H1 (cell line): Measurements from ENCODE around the gene PDE9A. TPM values are rescaled to one million over a fixed set of nuclear protein-coding genes. Genes with fewer than 3 reads are reported as not detected.

ENCODE experiments used
- CTCF ChIA-PET: fragments of 300-600 bp; sonication (Branson Sonifier 250); formaldehyde crosslinking; loops from one replicate; lab custom pipeline; 2021; ENCODE audit not compliant: partially characterized antibody; lab: Charles Lee
- POLR2A ChIA-PET: fragments of 300-600 bp; sonication (Branson Sonifier 250); formaldehyde crosslinking; loops from one replicate; lab custom pipeline; 2021; ENCODE audit warnings: inconsistent platforms; ENCODE audit not compliant: partially characterized antibody; lab: Charles Lee
- DNase-seq, 2 experiments: peaks; one replicate each; pipeline versions ENCODE4 v3.0.0 to v3.0.0-alpha.2; 2010 to 2022; ENCODE audit warnings: low spot score in 2 of 2, low read depth in 1 of 2, mixed read lengths in 1 of 2
- FAIRE-seq: peaks from 2 replicates; lab custom pipeline; 2011; peaks lifted over from hg19 to GRCh38; lab: Jason Lieb, UNC
- H2AFZ ChIP-seq: 2 replicates; pipeline ENCODE4 v1.8.1; 2012; ENCODE audit warnings: low read length, inconsistent platforms
- H2AK5ac ChIP-seq: 2 replicates; pipeline ENCODE4 v1.6.1; 2013; ENCODE audit warnings: low read depth, low read length
- H2BK120ac ChIP-seq: replicated peaks from 2 replicates; pipeline ENCODE3; 2013; ENCODE audit warnings: low read depth, low read length, inconsistent platforms
- H2BK12ac ChIP-seq: 2 replicates; pipeline ENCODE4 v1.6.1; 2013; ENCODE audit warnings: low read depth, low read length
- H2BK15ac ChIP-seq: 2 replicates; pipeline ENCODE4 v1.6.1; 2013; ENCODE audit warnings: low read length
- H2BK20ac ChIP-seq: 2 replicates; pipeline ENCODE4 v1.6.1; 2013; ENCODE audit warnings: low read length
- H2BK5ac ChIP-seq: 2 replicates; pipeline ENCODE4 v1.6.1; 2013; ENCODE audit warnings: low read depth, low read length
- H3K14ac ChIP-seq: 2 replicates; pipeline ENCODE4 v1.6.1; 2013; ENCODE audit warnings: inconsistent platforms; ENCODE audit not compliant: insufficient read length
- H3K18ac ChIP-seq: 2 replicates; pipeline ENCODE4 v1.6.1; 2013; ENCODE audit warnings: low read length; ENCODE audit errors: extremely low read depth
- H3K23ac ChIP-seq: 2 replicates; pipeline ENCODE4 v1.6.1; 2013; ENCODE audit warnings: inconsistent platforms; ENCODE audit not compliant: insufficient read length
- H3K23me2 ChIP-seq: 2 replicates; pipeline ENCODE4 v1.6.1; 2013; ENCODE audit warnings: low read depth, low read length
- H3K27ac ChIP-seq: 2 replicates; pipeline ENCODE4 v1.6.1; 2011; ENCODE audit warnings: low read depth, low read length, inconsistent platforms
- H3K27me3 ChIP-seq, 4 experiments: replicated peaks in 1 of 4; 1 replicate in 1 of 4; 2 replicates in 3 of 4; pipeline versions ENCODE4 v1.6.1 to v1.8.1; 2011 to 2013; ENCODE audit warnings: low read length in 3 of 4, mild to moderate bottlenecking in 3 of 4, inconsistent platforms in 2 of 4, mixed read lengths in 2 of 4, moderate library complexity in 1 of 4; ENCODE audit not compliant: control insufficient read depth in 3 of 4, insufficient read depth in 3 of 4; ENCODE audit errors: extremely low read depth in 1 of 4
- H3K36me3 ChIP-seq, 4 experiments: 2 replicates each; pipeline versions ENCODE4 v1.6.1 to v1.8.1; 2011 to 2013; ENCODE audit warnings: mild to moderate bottlenecking in 4 of 4, low read length in 3 of 4, moderate library complexity in 2 of 4, control low read depth in 1 of 4, inconsistent platforms in 1 of 4; ENCODE audit not compliant: insufficient read depth in 4 of 4, control insufficient read depth in 2 of 4
- H3K4ac ChIP-seq: replicated peaks from 2 replicates; pipeline ENCODE3; 2013; ENCODE audit warnings: low read length, low read depth, mixed read lengths, inconsistent platforms; ENCODE audit not compliant: insufficient read length
- H3K4me1 ChIP-seq, 4 experiments: replicated peaks in 1 of 4; 1 replicate in 1 of 4; 2 replicates in 3 of 4; pipeline versions ENCODE4 v1.6.1 to v1.8.1; 2011 to 2013; ENCODE audit warnings: low read length in 3 of 4, inconsistent platforms in 2 of 4, mixed read lengths in 1 of 4; ENCODE audit not compliant: insufficient read depth in 4 of 4, control insufficient read depth in 3 of 4
- H3K4me2 ChIP-seq, 2 experiments: 2 replicates each; pipeline versions ENCODE4 v1.6.1 to v1.8.1; 2011 to 2013; ENCODE audit warnings: low read depth in 2 of 2, low read length in 2 of 2, control low read depth in 1 of 2, inconsistent platforms in 1 of 2, mild to moderate bottlenecking in 1 of 2; ENCODE audit not compliant: insufficient read depth in 1 of 2
- H3K4me3 ChIP-seq, 4 experiments: fragments of 200-600, 300-600 bp in 1 of 4; sonication (generic), shearing (Covaris generic), sonication (Bioruptor Twin) in 1 of 4; 2 replicates each; pipeline versions ENCODE4 v1.5.1 to v1.8.1; 2011 to 2016; ENCODE audit warnings: low read length in 4 of 4, low read depth in 3 of 4, control low read depth in 2 of 4, inconsistent platforms in 2 of 4, mild to moderate bottlenecking in 2 of 4, mixed read lengths in 1 of 4, moderate library complexity in 1 of 4; ENCODE audit not compliant: insufficient read depth in 2 of 4; ENCODE audit errors: extremely low read depth in 1 of 4
- H3K56ac ChIP-seq: replicated peaks from 2 replicates; pipeline ENCODE3; 2013; ENCODE audit warnings: low read depth, mild to moderate bottlenecking, mixed read lengths, low read length, inconsistent platforms; ENCODE audit not compliant: insufficient read length
- H3K79me1 ChIP-seq: 2 replicates; pipeline ENCODE4 v1.6.1; 2013; ENCODE audit warnings: low read depth, low read length, control low read depth
- H3K79me2 ChIP-seq, 2 experiments: 2 replicates each; pipeline versions ENCODE4 v1.6.1 to v1.8.1; 2012 to 2013; ENCODE audit warnings: low read length in 2 of 2, mild to moderate bottlenecking in 2 of 2, inconsistent platforms in 1 of 2; ENCODE audit not compliant: insufficient read depth in 2 of 2, control insufficient read depth in 1 of 2
- H3K9ac ChIP-seq, 4 experiments: replicated peaks in 1 of 4; 1 replicate in 1 of 4; 2 replicates in 3 of 4; pipeline versions ENCODE4 v1.6.1 to v1.8.1; 2011 to 2013; ENCODE audit warnings: low read depth in 3 of 4, low read length in 3 of 4, control low read depth in 2 of 4, mild to moderate bottlenecking in 2 of 4, moderate library complexity in 2 of 4, inconsistent platforms in 1 of 4; ENCODE audit errors: extremely low read depth in 1 of 4
- H3K9me3 ChIP-seq, 2 experiments: 2 replicates each; pipeline versions ENCODE4 v1.6.1 to v1.8.1; 2012 to 2013; ENCODE audit warnings: mild to moderate bottlenecking in 2 of 2, moderate library complexity in 2 of 2, control low read depth in 1 of 2, inconsistent platforms in 1 of 2, low read depth in 1 of 2, low read length in 1 of 2, mixed read lengths in 1 of 2; ENCODE audit not compliant: insufficient read depth in 2 of 2
- H4K20me1 ChIP-seq, 2 experiments: replicated peaks in 1 of 2; 2 replicates each; pipeline versions ENCODE3 to v1.8.1; 2011 to 2013; ENCODE audit warnings: inconsistent platforms in 2 of 2, low read length in 2 of 2, mild to moderate bottlenecking in 1 of 2; ENCODE audit not compliant: insufficient read depth in 2 of 2, control insufficient read depth in 1 of 2
- H4K5ac ChIP-seq: 2 replicates; pipeline ENCODE4 v1.6.1; 2013; ENCODE audit warnings: low read length, low read depth, mixed read lengths, inconsistent platforms; ENCODE audit not compliant: insufficient read length
- H4K8ac ChIP-seq: 2 replicates; pipeline ENCODE4 v1.8.0; 2013; ENCODE audit warnings: mild to moderate bottlenecking, moderate library complexity, low read length, inconsistent platforms; ENCODE audit not compliant: insufficient read depth; ENCODE audit errors: extremely low read depth
- H4K91ac ChIP-seq: replicated peaks from 2 replicates; pipeline ENCODE3; 2013; ENCODE audit warnings: low read length, mixed read lengths, inconsistent platforms; ENCODE audit not compliant: insufficient read length
- CTCF ChIP-seq, 3 experiments: IDR thresholded peaks; 1 replicate in 2 of 3; 2 replicates in 1 of 3; pipeline versions ENCODE4 v1.5.1 to v1.6.1; 2011; ENCODE audit warnings: low read length in 3 of 3, mild to moderate bottlenecking in 3 of 3, inconsistent platforms in 2 of 3, low read depth in 1 of 3, moderate library complexity in 1 of 3; ENCODE audit not compliant: insufficient read depth in 1 of 3; ENCODE audit errors: control extremely low read depth in 1 of 3
- JUND ChIP-seq: IDR thresholded peaks from 2 replicates; pipeline ENCODE4 v1.6.1; 2011; ENCODE audit warnings: mild to moderate bottlenecking, improper control_type of control experiment, low read length
- KDM4A ChIP-seq: IDR thresholded peaks from one replicate; pipeline ENCODE4 v1.7.1; 2012; ENCODE audit warnings: low read depth, mild to moderate bottlenecking, moderate library complexity, low read length, inconsistent platforms; ENCODE audit not compliant: severe bottlenecking
- SAP30 ChIP-seq: fragments of 300-600 bp; sonication (generic); IDR thresholded peaks from 2 replicates; pipeline ENCODE4 v1.7.1; 2012; ENCODE audit warnings: low read length, moderate library complexity, mild to moderate bottlenecking, inconsistent platforms; ENCODE audit not compliant: insufficient read depth, insufficient replicate concordance
- SP4 ChIP-seq: IDR thresholded peaks from 2 replicates; pipeline ENCODE4 v1.6.1; 2012; ENCODE audit warnings: low read length, inconsistent platforms
- WGBS, 2 experiments: shearing (Covaris generic) in 1 of 2; methylation state at CpG; one replicate each; pipeline versions ENCODE4 v1.1.6 to v1.1.7; 2013 to 2015; ENCODE audit warnings: low lambda C conversion rate in 2 of 2, mixed read lengths in 2 of 2, inconsistent platforms in 1 of 2, low coverage in 1 of 2, missing lambda C conversion rate in 1 of 2; ENCODE audit not compliant: insufficient replicate concordance in 2 of 2, insufficient coverage in 1 of 2, insufficient read length in 1 of 2; ENCODE audit errors: extremely low coverage in 1 of 2, missing lambda C conversion rate in 1 of 2; 5-methylcytosine and 5-hydroxymethylcytosine counted together
- polyA plus RNA-seq, 7 experiments: library from polyadenylated mRNA; depleted of rRNA in 3 of 7; stranded (reverse) in 5 of 7; unstranded in 2 of 7; fragments of >200 nt in 5 of 7; fragments of 200-250 nt in 2 of 7; gene quantifications; 1 replicate in 5 of 7; 2 replicates in 1 of 7; 4 replicates in 1 of 7; pipeline versions ENCODE4 v1.2.1 to v1.2.3, GENCODE V29; 2011 to 2013; ENCODE audit warnings: missing spikeins in 2 of 7, mixed read lengths in 2 of 7
- total RNA-seq: library from RNA; stranded (reverse); fragmentation: NEBNext Ultra II Directional; extraction: Animal tissue kit (Norgen Biotek cat#: 25700); gene quantifications from 2 replicates; pipeline ENCODE4 v1.2.1, GENCODE V29; 2021

Gene PDE9A
- total and polyA plus RNA-seq, 2 of the 8 experiments (the other 6 are each of a cell fraction or from before 2014, with no cell fraction given): 39.2 to 45.9 TPM

- Histone ChIP-seq H3K9ac (no peak overlapping the region), H3K14ac (no peak overlapping the region), H3K27ac (no peak overlapping the region), H2BK15ac (no peak overlapping the region), H2BK120ac (no peak overlapping the region), H4K91ac (no peak overlapping the region), H3K4me3 (no peak overlapping the region), H3K79me2 (no peaks in the 10 kb centered on the region), H2BK20ac (no peak overlapping the region), H3K23me2 (peaks cover 6% of the 10 kb centered on the region; the same call in 1 of the 2 replicates), H3K56ac (no peak overlapping the region), H4K8ac (no peak overlapping the region), H3K4ac (no peak overlapping the region), H2BK5ac (no peak overlapping the region), H3K79me1 (no peaks in the 10 kb centered on the region), H4K20me1 (peaks cover 0 to 8% of the 10 kb centered on the region in 2 experiments), H3K4me1 (no peaks in the 10 kb centered on the region), H3K4me2 (no peak overlapping the region), H3K18ac (no peak overlapping the region), H2AFZ (no peak overlapping the region), H2AK5ac (no peak overlapping the region), H3K23ac (no peak overlapping the region), H2BK12ac (no peak overlapping the region), H3K9me3 (no peaks in the 10 kb centered on the region), H4K5ac (no peak overlapping the region), H3K36me3 (peaks cover 4 to 22% (median 16%) of the 10 kb centered on the region in 4 experiments; a peak in 7 of 8 replicates), H3K27me3 (no peaks in the 10 kb centered on the region)
- POLR2A ChIA-PET: interaction anchor here (1.2 kb wide), 1 partner anchor 10 kb away, joined by 3 read pairs; no protein-coding TSS in a partner anchor
- FAIRE-seq: no peak
- WGBS, 2 experiments: 92% methylated on average over 10 of the region's 10 CpGs; no CpG with 5 or more reads in 1 of the 2 experiments
- no peak for DNase-seq
- CTCF ChIA-PET: no interaction called here
- TF ChIP-seq CTCF (IDR thresholded peaks at IDR 0.05; ENCODE audit: control extremely low read depth in 1 of 3, insufficient read depth in 1 of 3, low read depth in 1 of 3, low read length in 3 of 3) (no peak), KDM4A (no peak), SP4 (no peak), SAP30 (no peak), JUND (no peak)
These were observed 104.0 kb downstream of the PDE9A start for GRCh38 chr21:42757422-42757821.
